Activated CD8-positive, alpha-beta T cell treated with anti-CD3 and anti-CD28 coated beads for 36 hours (primary cell): ENCODE measurements around the gene GDPD5. TPM values are rescaled to one million over a fixed set of nuclear protein-coding genes. Genes with fewer than 3 reads are reported as not detected.
A peak's percentile ranks its signal among the peaks of the same experiment; 100 is the strongest.

Experiments
- ATAC-seq: fragments of 200-7000 bp; cut with Tn5 transposase; one replicate; pipeline ENCODE4 v1.10.0; 2021; ENCODE audit warnings: mild to moderate bottlenecking, moderate library complexity
- CTCF ChIA-PET: fragments of 350-600 bp; sonication (Branson Sonifier 250); formaldehyde crosslinking; loops from one replicate; lab custom pipeline; 2021; ENCODE audit warnings: antibody characterized with exemption; lab: Charles Lee
- POLR2A ChIA-PET: fragments of 350-600 bp; sonication (Branson Sonifier 250); formaldehyde crosslinking; loops from one replicate; lab custom pipeline; 2021; ENCODE audit warnings: antibody characterized with exemption; lab: Charles Lee
- DNase-seq: peaks from one replicate; pipeline ENCODE4 v3.0.0-alpha.2; 2020
- H3K27ac Mint-ChIP-seq: one replicate; pipeline ENCODE4 v1.8.0; 2021; ENCODE audit warnings: mild to moderate bottlenecking, mixed read lengths
- H3K27me3 Mint-ChIP-seq: one replicate; pipeline ENCODE4 v1.8.0; 2021; ENCODE audit warnings: mixed read lengths
- H3K36me3 Mint-ChIP-seq: one replicate; pipeline ENCODE4 v1.8.0; 2021; ENCODE audit warnings: low read depth, mixed read lengths
- H3K4me1 Mint-ChIP-seq: one replicate; pipeline ENCODE4 v1.8.0; 2021; ENCODE audit warnings: low read depth, mixed read lengths
- H3K4me3 Mint-ChIP-seq: one replicate; pipeline ENCODE4 v1.8.0; 2021; ENCODE audit warnings: mild to moderate bottlenecking, moderate library complexity, mixed read lengths
- H3K9me3 Mint-ChIP-seq: one replicate; pipeline ENCODE4 v1.8.0; 2021; ENCODE audit warnings: mixed read lengths
- intact Hi-C: fragments of 100-400 bp; cut with micrococcal nuclease; formaldehyde crosslinking; loops from one replicate; pipeline ENCODE4 v1.10.0; 2022
- total RNA-seq, 2 experiments: library from RNA; stranded (reverse); gene quantifications; one replicate each; pipeline ENCODE4 v1.2.3, GENCODE V29; 2021
- TF ChIP-seq, protein P1 (sequence below): fragments of 200-600 bp; IDR thresholded peaks from one replicate; pipeline ENCODE4 v1.8.0; 2022; ENCODE audit warnings: antibody characterized with exemption, mild to moderate bottlenecking

The GDPD5 gene
- total RNA-seq, 2 experiments from 2014 or later: 7.8 to 11.0 TPM

DNA sequence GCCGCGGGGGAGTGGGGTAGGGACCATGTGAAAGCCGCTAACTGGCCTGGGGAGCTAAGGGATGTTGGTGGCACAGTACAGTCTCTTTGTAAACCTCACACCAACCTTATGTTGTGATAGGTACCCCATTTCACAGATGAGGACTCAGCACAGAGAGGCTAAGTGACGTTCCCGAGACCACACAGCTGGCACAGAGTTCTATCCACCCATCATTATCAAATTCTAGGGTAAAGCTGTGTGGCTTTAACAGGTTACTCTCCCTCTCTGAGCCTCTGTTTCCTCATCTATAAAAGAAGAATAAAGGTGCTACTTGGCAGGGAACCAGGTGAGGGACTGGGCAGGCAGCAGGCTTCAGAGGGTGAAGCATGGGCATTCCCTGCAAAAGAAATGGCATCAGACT, 1.4 kb upstream of the GDPD5 start:
- Mint-ChIP-seq H3K27me3 (peaks cover 5% of the 10 kb centered on the region), H3K27ac (no peak overlapping the region), H3K36me3 (no peaks in the 10 kb centered on the region), H3K9me3 (no peaks in the 10 kb centered on the region), H3K4me3 (peak overlapping the region; percentile 74), H3K4me1 (peaks cover 26% of the 10 kb centered on the region)
- DNase-seq: no peak
- POLR2A ChIA-PET: interaction anchor here (0.6 kb wide), 1 partner anchor 48 kb away, joined by 3 read pairs; no protein-coding TSS in a partner anchor
- CTCF ChIA-PET: interaction anchor here (8.3 kb wide), 1 partner anchor 83 kb away, joined by 130 read pairs; no protein-coding TSS in a partner anchor
- ATAC-seq: no peak
- intact Hi-C loops: no loop called here
- TF ChIP-seq, protein P1, sequence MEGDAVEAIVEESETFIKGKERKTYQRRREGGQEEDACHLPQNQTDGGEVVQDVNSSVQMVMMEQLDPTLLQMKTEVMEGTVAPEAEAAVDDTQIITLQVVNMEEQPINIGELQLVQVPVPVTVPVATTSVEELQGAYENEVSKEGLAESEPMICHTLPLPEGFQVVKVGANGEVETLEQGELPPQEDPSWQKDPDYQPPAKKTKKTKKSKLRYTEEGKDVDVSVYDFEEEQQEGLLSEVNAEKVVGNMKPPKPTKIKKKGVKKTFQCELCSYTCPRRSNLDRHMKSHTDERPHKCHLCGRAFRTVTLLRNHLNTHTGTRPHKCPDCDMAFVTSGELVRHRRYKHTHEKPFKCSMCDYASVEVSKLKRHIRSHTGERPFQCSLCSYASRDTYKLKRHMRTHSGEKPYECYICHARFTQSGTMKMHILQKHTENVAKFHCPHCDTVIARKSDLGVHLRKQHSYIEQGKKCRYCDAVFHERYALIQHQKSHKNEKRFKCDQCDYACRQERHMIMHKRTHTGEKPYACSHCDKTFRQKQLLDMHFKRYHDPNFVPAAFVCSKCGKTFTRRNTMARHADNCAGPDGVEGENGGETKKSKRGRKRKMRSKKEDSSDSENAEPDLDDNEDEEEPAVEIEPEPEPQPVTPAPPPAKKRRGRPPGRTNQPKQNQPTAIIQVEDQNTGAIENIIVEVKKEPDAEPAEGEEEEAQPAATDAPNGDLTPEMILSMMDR: no peak

DNA sequence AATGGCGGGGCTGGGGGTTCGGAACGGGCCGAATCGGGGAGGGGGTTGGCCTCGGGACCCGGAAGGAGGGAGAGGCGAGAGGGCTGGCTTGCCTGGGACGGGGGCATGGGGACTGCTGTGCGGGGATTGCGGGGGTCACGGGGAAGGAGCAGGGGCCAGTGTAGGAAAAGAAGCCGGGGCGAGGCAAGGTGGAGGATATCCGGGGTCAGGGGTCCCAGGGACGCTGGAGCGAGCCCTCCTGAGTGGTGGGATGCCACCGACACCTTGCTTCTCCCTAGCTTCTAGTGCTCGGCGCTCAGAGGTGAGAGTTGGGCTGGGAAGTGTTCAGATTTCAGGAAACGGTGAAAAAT, 426 bp upstream of the GDPD5 start:
- ChIA-PET CTCF (interaction anchor here (0.8 to 4.3 kb wide), 11 partner anchors 8 to 265 kb away, joined by 3 to 40 read pairs (median 4); no protein-coding TSS in a partner anchor), POLR2A (interaction anchor here (1.4 kb wide), 1 partner anchor 118 kb away, joined by 5 read pairs; no protein-coding TSS in a partner anchor)
- intact Hi-C loops: no loop called here
- TF ChIP-seq, protein P1: no peak
- Mint-ChIP-seq H3K9me3 (no peaks in the 10 kb centered on the region), H3K4me3 (peak overlapping the region; percentile 74), H3K27me3 (peaks cover 5% of the 10 kb centered on the region), H3K27ac (peak overlapping the region; percentile 14), H3K4me1 (peaks cover 20% of the 10 kb centered on the region), H3K36me3 (no peaks in the 10 kb centered on the region)
- ATAC-seq: no peak
- no peak for DNase-seq

DNA sequence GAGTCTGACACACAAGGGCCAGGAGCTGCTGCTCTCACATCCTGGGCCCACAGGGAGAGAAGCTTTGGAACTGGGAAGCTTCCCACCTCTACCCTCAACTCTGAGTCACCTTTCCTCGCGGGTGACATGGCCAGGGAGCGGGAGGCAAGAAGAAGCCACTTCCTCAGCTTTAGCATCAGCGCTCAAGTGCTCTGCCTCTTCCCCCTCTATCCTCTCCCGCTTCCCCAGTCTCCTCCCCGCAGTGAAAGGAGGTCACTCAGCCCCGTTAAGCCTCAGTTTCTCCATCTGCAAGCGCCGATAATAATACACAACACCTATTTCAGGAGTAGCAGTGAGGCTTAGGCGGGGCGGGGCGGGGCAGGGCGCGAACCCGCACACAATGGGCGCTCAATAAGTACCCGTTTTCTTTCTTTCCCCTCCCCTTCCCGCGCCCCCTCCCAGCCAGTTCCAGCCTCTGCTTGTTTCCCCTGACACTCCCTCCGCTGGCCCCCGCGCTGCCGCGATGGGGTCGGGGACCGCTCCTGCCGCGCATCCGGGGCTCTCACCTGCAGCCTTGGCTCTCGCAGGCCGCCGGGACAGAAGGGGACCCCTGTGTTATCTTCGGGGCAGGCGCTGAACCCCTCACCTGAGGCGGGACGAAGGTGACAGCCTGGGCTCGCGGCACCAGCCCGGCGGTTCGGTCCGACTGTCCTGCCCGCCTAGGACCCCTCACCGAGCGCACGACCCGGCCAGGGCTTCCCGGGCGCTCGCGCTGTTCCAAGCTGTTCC, 892 bp downstream of the GDPD5 start:
- Mint-ChIP-seq H3K9me3 (no peaks in the 10 kb centered on the region), H3K4me3 (peak overlapping the region; percentile 74), H3K4me1 (peaks cover 20% of the 10 kb centered on the region), H3K27me3 (peaks cover 5% of the 10 kb centered on the region), H3K27ac (no peak overlapping the region), H3K36me3 (no peaks in the 10 kb centered on the region)
- CTCF ChIA-PET: interaction anchor here (0.6 to 4.3 kb wide), 15 partner anchors 8 to 150 kb away, joined by 3 to 40 read pairs (median 3); no protein-coding TSS in a partner anchor
- ATAC-seq (no peak), DNase-seq (peak; percentile 45)
- POLR2A ChIA-PET: interaction anchor here (0.6 to 0.7 kb wide), 2 partner anchors 124 to 167 kb away, joined by 3 read pairs; no protein-coding TSS in a partner anchor
- TF ChIP-seq, protein P1: no peak
- intact Hi-C loops: no loop called here

DNA sequence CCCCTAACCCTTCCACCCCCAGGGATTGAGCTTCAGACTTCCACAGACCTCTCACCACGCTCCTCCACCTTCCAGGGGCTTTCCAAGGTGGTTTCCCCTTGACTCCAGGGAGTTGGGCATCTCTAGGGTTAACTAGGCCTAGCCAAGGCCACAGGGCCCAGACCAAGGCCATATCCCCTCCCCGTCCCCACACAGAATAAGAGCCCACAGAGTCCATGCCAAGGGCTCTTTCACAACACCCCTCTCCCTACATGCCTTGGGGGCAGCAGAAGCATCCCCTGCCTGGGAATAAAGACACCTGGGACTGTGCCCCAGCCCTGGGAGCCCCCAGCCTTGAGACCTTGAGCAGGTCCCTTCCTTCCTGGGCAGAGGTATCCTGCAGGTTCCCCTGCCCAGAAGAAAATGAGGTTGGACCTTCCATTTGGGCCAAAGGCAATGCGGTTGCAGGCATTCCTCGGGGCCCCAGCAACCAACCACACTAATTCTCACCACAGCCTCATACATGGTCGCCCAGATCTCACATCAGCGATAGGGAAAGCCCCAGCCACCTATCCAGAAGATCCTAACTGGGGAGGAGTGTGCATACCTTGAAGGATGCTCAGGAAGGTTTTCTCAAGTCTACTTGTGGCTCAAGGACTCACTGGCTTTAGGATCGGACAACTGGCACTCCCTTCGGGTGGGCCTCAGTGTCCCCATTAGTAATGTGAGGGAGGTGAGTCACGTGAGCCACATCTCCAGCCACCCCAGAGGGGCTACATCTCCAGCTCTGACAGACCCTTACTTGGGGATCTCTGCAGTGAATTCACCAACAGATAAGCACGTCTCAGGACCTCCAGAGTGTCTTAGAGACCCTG, 1.7 kb downstream of the GDPD5 start:
- TF ChIP-seq, protein P1: no peak
- ATAC-seq (no peak), DNase-seq (no peak)
- H3K9me3 Mint-ChIP-seq: no peaks in the 10 kb centered on the region
- H3K36me3 Mint-ChIP-seq: no peaks in the 10 kb centered on the region
- ChIA-PET CTCF (interaction anchor here (0.6 to 4.3 kb wide), 12 partner anchors 8 to 183 kb away, joined by 3 to 40 read pairs (median 4); no protein-coding TSS in a partner anchor), POLR2A (interaction anchor here (0.6 to 1.4 kb wide), 4 partner anchors 10 to 167 kb away, joined by 3 read pairs; no protein-coding TSS in a partner anchor)
- intact Hi-C loops: no loop called here
- peak overlapping the region; percentile 74 for H3K4me3 Mint-ChIP-seq
- H3K4me1 Mint-ChIP-seq: peaks cover 20% of the 10 kb centered on the region
- H3K27ac Mint-ChIP-seq: no peak overlapping the region
- H3K27me3 Mint-ChIP-seq: peaks cover 5% of the 10 kb centered on the region
